Measurements from ENCODE around the gene CSNK1A1L.
A peak's percentile ranks its signal among the peaks of the same experiment; 100 is the strongest.
"Not testable (repeated sequence)": the region's sequence is repeated elsewhere in the genome, so short reads cannot be mapped to it uniquely, and the experiment has no call there.

CSNK1A1L gene

DNA sequence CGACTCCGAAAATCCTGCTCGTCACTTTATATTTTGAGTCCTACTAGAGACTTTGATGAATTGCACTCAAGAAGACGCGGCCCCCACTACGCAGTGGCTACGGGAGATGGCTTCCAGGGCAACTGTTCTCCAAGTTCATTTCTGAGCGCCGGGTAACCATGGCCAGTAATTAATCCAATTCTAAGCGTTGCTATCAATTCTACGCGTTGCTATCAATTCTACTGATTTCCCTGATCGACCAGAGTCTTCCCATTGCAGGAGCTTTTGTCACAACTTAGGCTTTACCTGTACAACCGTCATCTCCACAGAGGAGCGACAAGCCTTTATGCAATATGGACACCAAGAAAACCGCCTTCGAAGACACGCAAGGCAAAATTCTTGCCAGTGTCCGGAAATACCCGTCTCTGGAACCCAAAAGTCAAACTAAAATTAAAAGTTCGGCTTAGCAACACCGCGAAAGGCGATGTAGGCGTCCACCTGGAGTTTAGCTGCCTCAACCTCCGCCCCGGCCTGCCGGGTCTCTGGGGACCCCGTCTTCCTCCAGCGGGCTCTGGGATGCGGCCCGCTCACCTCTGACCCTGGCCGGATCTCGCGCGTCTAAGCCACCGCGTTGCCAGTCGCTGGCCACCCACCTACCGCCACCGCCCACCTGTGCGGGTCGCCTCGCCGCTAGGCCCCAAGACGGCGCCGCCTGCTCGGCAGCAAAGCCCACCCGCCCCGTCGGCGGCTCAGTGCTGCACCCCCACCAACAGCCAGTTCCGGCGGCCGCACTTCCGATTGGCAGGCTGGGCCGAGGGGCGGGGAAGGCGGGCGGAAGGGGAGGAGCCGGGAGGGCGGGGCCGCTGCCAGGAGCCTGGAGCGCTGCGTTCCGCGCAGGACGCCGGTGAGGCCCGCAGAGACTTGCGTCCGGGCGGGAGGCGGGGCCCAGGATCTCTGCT lies 46.3 kb downstream of the CSNK1A1L start, which contains the start of gene SUPT20H:
Gene SUPT20H, minus strand, starts transcription at position 779 of the 938 bp plus-strand sequence. CDS start 8,198 bp downstream, outside the sequence.
- peak; percentile 93 for DNase-seq (ENCODE audit: low spot score)

DNA sequence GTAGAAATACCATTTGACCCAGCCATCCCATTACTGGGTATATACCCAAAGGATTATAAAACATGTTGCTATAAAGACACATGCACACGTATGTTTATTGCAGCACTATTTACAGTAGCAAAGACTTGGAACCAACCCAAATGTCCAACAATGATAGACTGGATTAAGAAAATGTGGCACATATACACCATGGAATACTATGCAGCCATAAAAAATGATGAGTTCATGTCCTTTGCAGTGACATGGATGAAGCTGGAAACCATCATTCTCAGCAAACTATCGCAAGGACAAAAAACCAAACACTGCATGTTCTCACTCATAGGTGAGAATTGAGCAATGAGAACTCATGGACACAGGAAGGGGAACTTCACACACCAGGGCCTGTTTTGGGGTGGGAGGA lies 49.2 kb downstream of the CSNK1A1L start:
- DNase-seq (ENCODE audit: low spot score): not testable (repeated sequence)
